H1 (cell line): ENCODE measurements around the gene RELB. TPM values are rescaled to one million over a fixed set of nuclear protein-coding genes. Genes with fewer than 3 reads are reported as not detected.

Experiments used
- CTCF ChIA-PET: fragments of 300-600 bp; sonication (Branson Sonifier 250); formaldehyde crosslinking; loops from one replicate; lab custom pipeline; 2021; ENCODE audit not compliant: partially characterized antibody; lab: Charles Lee
- POLR2A ChIA-PET: fragments of 300-600 bp; sonication (Branson Sonifier 250); formaldehyde crosslinking; loops from one replicate; lab custom pipeline; 2021; ENCODE audit warnings: inconsistent platforms; ENCODE audit not compliant: partially characterized antibody; lab: Charles Lee
- DNase-seq, 2 experiments: peaks; one replicate each; pipeline versions ENCODE4 v3.0.0 to v3.0.0-alpha.2; 2010 to 2022; ENCODE audit warnings: low spot score in 2 of 2, low read depth in 1 of 2, mixed read lengths in 1 of 2
- FAIRE-seq: peaks from 2 replicates; lab custom pipeline; 2011; peaks lifted over from hg19 to GRCh38; lab: Jason Lieb, UNC
- H2AFZ ChIP-seq: 2 replicates; pipeline ENCODE4 v1.8.1; 2012; ENCODE audit warnings: low read length, inconsistent platforms
- H2AK5ac ChIP-seq: 2 replicates; pipeline ENCODE4 v1.6.1; 2013; ENCODE audit warnings: low read depth, low read length
- H2BK120ac ChIP-seq: replicated peaks from 2 replicates; pipeline ENCODE3; 2013; ENCODE audit warnings: low read depth, low read length, inconsistent platforms
- H2BK12ac ChIP-seq: 2 replicates; pipeline ENCODE4 v1.6.1; 2013; ENCODE audit warnings: low read depth, low read length
- H2BK15ac ChIP-seq: 2 replicates; pipeline ENCODE4 v1.6.1; 2013; ENCODE audit warnings: low read length
- H2BK20ac ChIP-seq: 2 replicates; pipeline ENCODE4 v1.6.1; 2013; ENCODE audit warnings: low read length
- H2BK5ac ChIP-seq: 2 replicates; pipeline ENCODE4 v1.6.1; 2013; ENCODE audit warnings: low read depth, low read length
- H3K14ac ChIP-seq: 2 replicates; pipeline ENCODE4 v1.6.1; 2013; ENCODE audit warnings: inconsistent platforms; ENCODE audit not compliant: insufficient read length
- H3K18ac ChIP-seq: 2 replicates; pipeline ENCODE4 v1.6.1; 2013; ENCODE audit warnings: low read length; ENCODE audit errors: extremely low read depth
- H3K23ac ChIP-seq: 2 replicates; pipeline ENCODE4 v1.6.1; 2013; ENCODE audit warnings: inconsistent platforms; ENCODE audit not compliant: insufficient read length
- H3K23me2 ChIP-seq: 2 replicates; pipeline ENCODE4 v1.6.1; 2013; ENCODE audit warnings: low read depth, low read length
- H3K27ac ChIP-seq: 2 replicates; pipeline ENCODE4 v1.6.1; 2011; ENCODE audit warnings: low read depth, low read length, inconsistent platforms
- H3K27me3 ChIP-seq, 4 experiments: replicated peaks in 1 of 4; 1 replicate in 1 of 4; 2 replicates in 3 of 4; pipeline versions ENCODE4 v1.6.1 to v1.8.1; 2011 to 2013; ENCODE audit warnings: low read length in 3 of 4, mild to moderate bottlenecking in 3 of 4, inconsistent platforms in 2 of 4, mixed read lengths in 2 of 4, moderate library complexity in 1 of 4; ENCODE audit not compliant: control insufficient read depth in 3 of 4, insufficient read depth in 3 of 4; ENCODE audit errors: extremely low read depth in 1 of 4
- H3K36me3 ChIP-seq, 4 experiments: 2 replicates each; pipeline versions ENCODE4 v1.6.1 to v1.8.1; 2011 to 2013; ENCODE audit warnings: mild to moderate bottlenecking in 4 of 4, low read length in 3 of 4, moderate library complexity in 2 of 4, control low read depth in 1 of 4, inconsistent platforms in 1 of 4; ENCODE audit not compliant: insufficient read depth in 4 of 4, control insufficient read depth in 2 of 4
- H3K4ac ChIP-seq: replicated peaks from 2 replicates; pipeline ENCODE3; 2013; ENCODE audit warnings: low read length, low read depth, mixed read lengths, inconsistent platforms; ENCODE audit not compliant: insufficient read length
- H3K4me1 ChIP-seq, 4 experiments: replicated peaks in 1 of 4; 1 replicate in 1 of 4; 2 replicates in 3 of 4; pipeline versions ENCODE4 v1.6.1 to v1.8.1; 2011 to 2013; ENCODE audit warnings: low read length in 3 of 4, inconsistent platforms in 2 of 4, mixed read lengths in 1 of 4; ENCODE audit not compliant: insufficient read depth in 4 of 4, control insufficient read depth in 3 of 4
- H3K4me2 ChIP-seq, 2 experiments: 2 replicates each; pipeline versions ENCODE4 v1.6.1 to v1.8.1; 2011 to 2013; ENCODE audit warnings: low read depth in 2 of 2, low read length in 2 of 2, control low read depth in 1 of 2, inconsistent platforms in 1 of 2, mild to moderate bottlenecking in 1 of 2; ENCODE audit not compliant: insufficient read depth in 1 of 2
- H3K4me3 ChIP-seq, 4 experiments: fragments of 200-600, 300-600 bp in 1 of 4; sonication (generic), shearing (Covaris generic), sonication (Bioruptor Twin) in 1 of 4; 2 replicates each; pipeline versions ENCODE4 v1.5.1 to v1.8.1; 2011 to 2016; ENCODE audit warnings: low read length in 4 of 4, low read depth in 3 of 4, control low read depth in 2 of 4, inconsistent platforms in 2 of 4, mild to moderate bottlenecking in 2 of 4, mixed read lengths in 1 of 4, moderate library complexity in 1 of 4; ENCODE audit not compliant: insufficient read depth in 2 of 4; ENCODE audit errors: extremely low read depth in 1 of 4
- H3K56ac ChIP-seq: replicated peaks from 2 replicates; pipeline ENCODE3; 2013; ENCODE audit warnings: low read depth, mild to moderate bottlenecking, mixed read lengths, low read length, inconsistent platforms; ENCODE audit not compliant: insufficient read length
- H3K79me1 ChIP-seq: 2 replicates; pipeline ENCODE4 v1.6.1; 2013; ENCODE audit warnings: low read depth, low read length, control low read depth
- H3K79me2 ChIP-seq, 2 experiments: 2 replicates each; pipeline versions ENCODE4 v1.6.1 to v1.8.1; 2012 to 2013; ENCODE audit warnings: low read length in 2 of 2, mild to moderate bottlenecking in 2 of 2, inconsistent platforms in 1 of 2; ENCODE audit not compliant: insufficient read depth in 2 of 2, control insufficient read depth in 1 of 2
- H3K9ac ChIP-seq, 4 experiments: replicated peaks in 1 of 4; 1 replicate in 1 of 4; 2 replicates in 3 of 4; pipeline versions ENCODE4 v1.6.1 to v1.8.1; 2011 to 2013; ENCODE audit warnings: low read depth in 3 of 4, low read length in 3 of 4, control low read depth in 2 of 4, mild to moderate bottlenecking in 2 of 4, moderate library complexity in 2 of 4, inconsistent platforms in 1 of 4; ENCODE audit errors: extremely low read depth in 1 of 4
- H3K9me3 ChIP-seq, 2 experiments: 2 replicates each; pipeline versions ENCODE4 v1.6.1 to v1.8.1; 2012 to 2013; ENCODE audit warnings: mild to moderate bottlenecking in 2 of 2, moderate library complexity in 2 of 2, control low read depth in 1 of 2, inconsistent platforms in 1 of 2, low read depth in 1 of 2, low read length in 1 of 2, mixed read lengths in 1 of 2; ENCODE audit not compliant: insufficient read depth in 2 of 2
- H4K20me1 ChIP-seq, 2 experiments: replicated peaks in 1 of 2; 2 replicates each; pipeline versions ENCODE3 to v1.8.1; 2011 to 2013; ENCODE audit warnings: inconsistent platforms in 2 of 2, low read length in 2 of 2, mild to moderate bottlenecking in 1 of 2; ENCODE audit not compliant: insufficient read depth in 2 of 2, control insufficient read depth in 1 of 2
- H4K5ac ChIP-seq: 2 replicates; pipeline ENCODE4 v1.6.1; 2013; ENCODE audit warnings: low read length, low read depth, mixed read lengths, inconsistent platforms; ENCODE audit not compliant: insufficient read length
- H4K8ac ChIP-seq: 2 replicates; pipeline ENCODE4 v1.8.0; 2013; ENCODE audit warnings: mild to moderate bottlenecking, moderate library complexity, low read length, inconsistent platforms; ENCODE audit not compliant: insufficient read depth; ENCODE audit errors: extremely low read depth
- H4K91ac ChIP-seq: replicated peaks from 2 replicates; pipeline ENCODE3; 2013; ENCODE audit warnings: low read length, mixed read lengths, inconsistent platforms; ENCODE audit not compliant: insufficient read length
- CREB1 ChIP-seq: IDR thresholded peaks from 2 replicates; pipeline ENCODE4 v1.6.1; 2012; ENCODE audit warnings: inconsistent platforms
- MAX ChIP-seq: IDR thresholded peaks from 2 replicates; pipeline ENCODE4 v1.6.1; 2012; ENCODE audit warnings: inconsistent platforms
- POLR2A ChIP-seq, 2 experiments: IDR thresholded peaks; 1 replicate in 1 of 2; 2 replicates in 1 of 2; pipeline ENCODE4 v1.6.1; 2011; ENCODE audit warnings: low read depth in 2 of 2, low read length in 2 of 2, mild to moderate bottlenecking in 2 of 2; ENCODE audit errors: control extremely low read depth in 1 of 2
- SP1 ChIP-seq: IDR thresholded peaks from 2 replicates; pipeline ENCODE4 v1.6.1; 2011; ENCODE audit warnings: low read depth, low read length
- SRF ChIP-seq: IDR thresholded peaks from 2 replicates; pipeline ENCODE4 v1.6.1; 2011; ENCODE audit warnings: mild to moderate bottlenecking, low read depth, low read length, moderate library complexity
- TBP ChIP-seq: IDR thresholded peaks from 2 replicates; pipeline ENCODE4 v1.6.1; 2011; ENCODE audit warnings: low read depth, low read length, improper control_type of control experiment
- ZNF274 ChIP-seq: IDR thresholded peaks from 2 replicates; pipeline ENCODE4 v1.7.0; 2012; ENCODE audit warnings: low read length, borderline replicate concordance; ENCODE audit errors: extremely low read depth
- WGBS, 2 experiments: shearing (Covaris generic) in 1 of 2; methylation state at CpG; one replicate each; pipeline versions ENCODE4 v1.1.6 to v1.1.7; 2013 to 2015; ENCODE audit warnings: low lambda C conversion rate in 2 of 2, mixed read lengths in 2 of 2, inconsistent platforms in 1 of 2, low coverage in 1 of 2, missing lambda C conversion rate in 1 of 2; ENCODE audit not compliant: insufficient replicate concordance in 2 of 2, insufficient coverage in 1 of 2, insufficient read length in 1 of 2; ENCODE audit errors: extremely low coverage in 1 of 2, missing lambda C conversion rate in 1 of 2; 5-methylcytosine and 5-hydroxymethylcytosine counted together
- polyA plus RNA-seq, 7 experiments: library from polyadenylated mRNA; depleted of rRNA in 3 of 7; stranded (reverse) in 5 of 7; unstranded in 2 of 7; fragments of >200 nt in 5 of 7; fragments of 200-250 nt in 2 of 7; gene quantifications; 1 replicate in 5 of 7; 2 replicates in 1 of 7; 4 replicates in 1 of 7; pipeline versions ENCODE4 v1.2.1 to v1.2.3, GENCODE V29; 2011 to 2013; ENCODE audit warnings: missing spikeins in 2 of 7, mixed read lengths in 2 of 7
- total RNA-seq: library from RNA; stranded (reverse); fragmentation: NEBNext Ultra II Directional; extraction: Animal tissue kit (Norgen Biotek cat#: 25700); gene quantifications from 2 replicates; pipeline ENCODE4 v1.2.1, GENCODE V29; 2021
- TF ChIP-seq, protein P1 (sequence below): IDR thresholded peaks from 2 replicates; pipeline ENCODE4 v1.6.1; 2012; ENCODE audit warnings: inconsistent platforms

RELB gene
- total and polyA plus RNA-seq, 2 of the 8 experiments (the other 6 are each of a cell fraction or from before 2014, with no cell fraction given): 10.0 to 13.1 TPM

DNA sequence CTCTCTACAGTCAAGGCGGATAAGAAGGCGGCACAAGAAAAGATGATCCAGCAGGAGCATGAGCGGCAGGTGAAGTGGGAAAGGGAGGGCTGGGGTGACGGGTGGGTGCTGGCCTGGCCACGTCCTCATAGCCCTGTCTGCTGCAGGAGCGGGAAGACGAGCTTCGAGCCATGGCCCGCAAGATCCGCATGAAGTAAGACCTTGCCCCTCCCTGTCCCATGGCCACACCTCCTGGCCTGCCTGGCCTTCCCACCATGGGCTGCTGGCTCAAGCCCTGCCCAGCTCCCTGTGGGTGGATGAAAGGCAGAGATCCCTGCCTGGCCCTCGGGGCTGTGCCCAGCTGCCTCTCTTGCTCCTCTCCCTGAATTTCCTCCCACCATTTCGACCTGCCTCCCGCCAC, 67.8 kb downstream of the RELB start:
- peak; percentile 57; the same call in 1 of the 2 replicates for TF ChIP-seq MAX
- peak; percentile 37; the same call in 1 of the 2 replicates for TF ChIP-seq TBP
- TF ChIP-seq SRF: no peak
- no peak for TF ChIP-seq SP1
- no peak for TF ChIP-seq ZNF274
- TF ChIP-seq, protein P1, sequence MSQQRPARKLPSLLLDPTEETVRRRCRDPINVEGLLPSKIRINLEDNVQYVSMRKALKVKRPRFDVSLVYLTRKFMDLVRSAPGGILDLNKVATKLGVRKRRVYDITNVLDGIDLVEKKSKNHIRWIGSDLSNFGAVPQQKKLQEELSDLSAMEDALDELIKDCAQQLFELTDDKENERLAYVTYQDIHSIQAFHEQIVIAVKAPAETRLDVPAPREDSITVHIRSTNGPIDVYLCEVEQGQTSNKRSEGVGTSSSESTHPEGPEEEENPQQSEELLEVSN: peak; percentile 66
- no peak for TF ChIP-seq CREB1
- no peak for TF ChIP-seq POLR2A (IDR thresholded peaks at IDR 0.05; ENCODE audit: control extremely low read depth in 1 of 2, low read depth in 2 of 2, low read length in 2 of 2)
- peaks cover 4 to 10% of the 10 kb centered on the region in 2 experiments for H4K20me1 ChIP-seq
- H3K18ac ChIP-seq: no peak overlapping the region; the same call in 1 of the 2 replicates
- H4K5ac ChIP-seq: no peak overlapping the region
- peak overlapping the region; percentile 44; the same call in 1 of the 2 replicates for H2BK5ac ChIP-seq
- H3K14ac ChIP-seq: no peak overlapping the region
- no peaks in the 10 kb centered on the region for H3K79me1 ChIP-seq
- H3K4me1 ChIP-seq: no peaks in the 10 kb centered on the region
- H3K4me3 ChIP-seq: no peak overlapping the region
- peaks cover 0 to 3% of the 10 kb centered on the region in 2 experiments; a peak in 1 of 4 replicates for H3K79me2 ChIP-seq
- H2AFZ ChIP-seq: no peak overlapping the region
- H4K91ac ChIP-seq: no peak overlapping the region
- H3K27me3 ChIP-seq: no peaks in the 10 kb centered on the region
- ChIA-PET CTCF (interaction anchor here (0.6 to 1.5 kb wide), 3 partner anchors 10 to 69 kb away, joined by 3 read pairs; no protein-coding TSS in a partner anchor), POLR2A (interaction anchor here (0.7 to 6.9 kb wide), 9 partner anchors 8 to 86 kb away, joined by 3 to 61 read pairs (median 4); partner anchors contain the start of genes GEMIN7 and ZNF296)
- peak overlapping the region; percentile 10; the same call in 1 of the 2 replicates for H3K27ac ChIP-seq
- DNase-seq: no peak
- WGBS, 2 experiments: 77% methylated on average over 12 of the region's 13 CpGs; no CpG with 5 or more reads in 1 of the 2 experiments
- H3K23ac ChIP-seq: no peak overlapping the region
- H2AK5ac ChIP-seq: no peak overlapping the region
- no peak overlapping the region for H3K4me2 ChIP-seq
- H3K56ac ChIP-seq: no peak overlapping the region
- H3K9me3 ChIP-seq: no peaks in the 10 kb centered on the region
- no peak overlapping the region for H3K9ac ChIP-seq
- peaks cover 5 to 45% (median 25%) of the 10 kb centered on the region in 4 experiments; a peak in 7 of 8 replicates for H3K36me3 ChIP-seq
- no peak for FAIRE-seq
- H2BK20ac ChIP-seq: no peak overlapping the region
- no peak overlapping the region for H2BK120ac ChIP-seq
- no peak overlapping the region for H4K8ac ChIP-seq
- H3K23me2 ChIP-seq: no peaks in the 10 kb centered on the region
- no peak overlapping the region for H2BK15ac ChIP-seq
- H3K4ac ChIP-seq: no peak overlapping the region
- no peak overlapping the region for H2BK12ac ChIP-seq
